HEK293T (cell line): ENCODE data around the gene APLP2.

Source experiments
- ELF4 ChIP-seq: fragments of 450-650 bp; IDR thresholded peaks from 2 replicates; pipeline ENCODE4 v1.6.1; 2017; ENCODE audit warnings: antibody characterized with exemption
- SP1 ChIP-seq: fragments of 450-650 bp; IDR thresholded peaks from 2 replicates; pipeline ENCODE4 v1.6.1; 2017

GRCh38 chr11:130074736-130075135 is 5.0 kb downstream of the APLP2 start:
- no peak for TF ChIP-seq ELF4
- no peak for TF ChIP-seq SP1
